Testis (tissue), 2 donors: ENCODE measurements around the gene UCK2.

Experiments
- POLR2A ChIP-seq: fragments of 450-650 bp; IDR thresholded peaks from one replicate; pipeline ENCODE4 v1.6.1; 2017; ENCODE audit warnings: antibody characterized with exemption, mild to moderate bottlenecking, moderate library complexity
- TF ChIP-seq, protein P1 (sequence below), 3 experiments: fragments of 450-650 bp in 2 of 3; fragments of 200-600 bp in 1 of 3; sonication (generic) in 1 of 3; IDR thresholded peaks; one replicate each; pipeline ENCODE4 v1.5.1; 2016 to 2019; ENCODE audit warnings: antibody characterized with exemption in 3 of 3, mild to moderate bottlenecking in 2 of 3, moderate library complexity in 1 of 3

DNA sequence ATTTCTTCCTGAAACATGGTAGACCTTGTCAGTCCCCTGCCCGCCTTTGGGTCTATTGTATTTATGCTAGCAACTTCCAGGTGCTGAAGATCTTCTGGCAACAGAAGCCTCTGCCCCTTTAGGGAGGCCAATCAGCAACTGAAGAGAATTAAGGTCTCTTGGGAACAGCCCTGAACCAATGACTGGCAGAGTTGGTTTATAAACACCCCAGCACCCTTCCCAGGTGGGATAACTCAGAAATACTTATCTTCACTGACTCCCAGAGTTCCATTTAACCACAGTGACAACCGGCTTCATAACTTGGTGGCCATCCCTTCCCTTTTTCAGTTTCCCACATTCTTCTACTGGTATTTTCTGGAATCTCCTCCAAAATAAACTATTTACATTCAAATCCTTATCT, 31.5 kb upstream of the UCK2 start:
- TF ChIP-seq, protein P1, sequence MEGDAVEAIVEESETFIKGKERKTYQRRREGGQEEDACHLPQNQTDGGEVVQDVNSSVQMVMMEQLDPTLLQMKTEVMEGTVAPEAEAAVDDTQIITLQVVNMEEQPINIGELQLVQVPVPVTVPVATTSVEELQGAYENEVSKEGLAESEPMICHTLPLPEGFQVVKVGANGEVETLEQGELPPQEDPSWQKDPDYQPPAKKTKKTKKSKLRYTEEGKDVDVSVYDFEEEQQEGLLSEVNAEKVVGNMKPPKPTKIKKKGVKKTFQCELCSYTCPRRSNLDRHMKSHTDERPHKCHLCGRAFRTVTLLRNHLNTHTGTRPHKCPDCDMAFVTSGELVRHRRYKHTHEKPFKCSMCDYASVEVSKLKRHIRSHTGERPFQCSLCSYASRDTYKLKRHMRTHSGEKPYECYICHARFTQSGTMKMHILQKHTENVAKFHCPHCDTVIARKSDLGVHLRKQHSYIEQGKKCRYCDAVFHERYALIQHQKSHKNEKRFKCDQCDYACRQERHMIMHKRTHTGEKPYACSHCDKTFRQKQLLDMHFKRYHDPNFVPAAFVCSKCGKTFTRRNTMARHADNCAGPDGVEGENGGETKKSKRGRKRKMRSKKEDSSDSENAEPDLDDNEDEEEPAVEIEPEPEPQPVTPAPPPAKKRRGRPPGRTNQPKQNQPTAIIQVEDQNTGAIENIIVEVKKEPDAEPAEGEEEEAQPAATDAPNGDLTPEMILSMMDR (IDR thresholded peaks at IDR 0.05): no peak
- TF ChIP-seq POLR2A: no peak
